ENCODE data around the gene ENO4.

Gene ENO4

DNA sequence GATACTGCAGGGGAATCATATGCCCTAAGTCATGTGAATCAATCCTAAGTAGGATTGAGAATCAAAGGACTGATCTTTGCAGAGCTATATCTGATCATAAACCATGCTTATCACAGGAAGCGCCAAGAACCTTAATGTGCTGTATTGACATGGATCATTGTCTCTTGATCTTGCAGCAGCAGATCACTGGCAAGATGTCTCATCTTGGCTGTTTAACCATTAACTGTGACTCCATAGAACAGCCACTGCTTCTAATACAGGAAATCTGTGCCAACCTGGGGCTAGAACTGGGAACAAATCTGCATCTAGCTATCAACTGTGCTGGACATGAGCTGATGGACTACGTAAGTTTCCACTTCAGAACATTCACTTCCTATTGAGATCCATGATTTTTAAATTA is 21.6 kb downstream of the ENO4 start:
- no peak for DNase-seq

DNA sequence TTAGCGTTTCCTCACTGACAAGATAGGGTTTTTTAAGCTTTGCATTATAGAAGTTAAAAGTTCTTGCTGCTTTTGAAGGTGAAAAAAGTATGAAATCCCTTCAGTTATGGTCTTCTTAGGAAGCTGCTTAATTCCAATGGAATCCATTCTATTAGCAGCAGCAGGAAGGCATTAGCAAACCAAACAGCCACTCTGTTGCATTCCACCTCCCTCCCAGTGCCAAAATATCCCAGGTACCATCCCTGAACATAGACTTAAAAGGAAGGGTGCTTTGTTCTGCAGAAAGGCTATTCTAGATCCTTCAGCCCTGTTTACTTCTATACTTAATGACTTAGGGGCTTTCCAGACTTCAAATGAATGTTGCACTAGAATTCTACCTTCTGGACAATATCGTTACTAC is 23.8 kb downstream of the ENO4 start:
- DNase-seq = no peak

DNA sequence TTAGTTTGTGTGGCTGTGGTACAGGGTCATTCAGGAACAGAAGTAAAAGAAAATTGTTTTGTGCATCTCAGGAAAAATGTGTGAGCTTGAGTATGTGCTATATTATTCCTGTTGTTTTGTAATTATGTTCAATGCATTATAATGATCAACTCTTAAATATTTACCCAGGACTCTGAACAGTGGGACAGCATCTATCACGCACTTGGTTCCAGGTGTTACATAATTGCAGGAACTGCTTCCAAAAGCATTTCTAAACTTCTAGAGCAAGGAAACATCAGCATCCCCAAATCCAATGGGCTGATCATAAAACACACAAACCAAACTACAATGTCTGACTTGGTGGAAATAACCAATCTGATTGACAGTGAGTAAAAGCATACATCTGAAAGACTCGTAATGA is 26.6 kb downstream of the ENO4 start:
- no peak for DNase-seq

DNA sequence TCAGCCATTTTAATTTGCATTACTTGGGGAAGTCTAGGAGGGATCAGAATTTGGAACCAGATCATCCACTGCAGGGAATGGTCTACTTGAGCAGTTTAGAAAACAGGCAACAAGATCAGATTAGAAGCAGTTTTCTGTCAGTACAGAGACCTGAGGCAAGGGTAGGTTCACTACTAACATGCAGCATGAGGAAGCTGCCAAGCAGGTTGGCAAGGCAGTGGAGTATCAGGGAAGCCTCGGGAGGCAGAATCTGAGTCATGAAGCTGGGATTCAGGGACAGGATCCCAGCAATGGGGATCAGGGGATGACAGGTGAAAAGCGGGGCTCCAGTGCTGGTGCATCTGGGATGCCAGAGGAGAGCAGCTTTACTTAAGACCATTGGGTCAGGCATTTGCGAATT is 28.1 kb downstream of the ENO4 start:
- DNase-seq = no peak

DNA sequence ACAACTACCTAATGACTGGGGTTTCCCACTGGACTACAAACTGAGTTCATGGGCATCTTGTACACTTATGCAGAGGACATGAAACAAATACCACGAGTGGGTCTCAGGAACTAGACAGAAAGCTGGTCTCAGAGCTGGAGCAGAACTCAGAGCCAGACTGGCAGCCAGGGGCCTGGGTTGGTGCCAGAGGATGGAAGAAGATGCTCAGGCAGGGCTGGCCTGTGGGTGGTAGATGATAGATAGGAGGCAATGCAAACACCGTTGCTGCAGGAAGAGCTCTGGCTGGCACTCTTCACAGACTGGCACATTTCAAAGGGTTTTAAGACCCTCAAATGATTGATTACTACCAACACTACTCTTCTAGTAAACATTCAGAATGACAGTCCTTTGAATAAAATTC is 28.8 kb downstream of the ENO4 start:
- DNase-seq = no peak

DNA sequence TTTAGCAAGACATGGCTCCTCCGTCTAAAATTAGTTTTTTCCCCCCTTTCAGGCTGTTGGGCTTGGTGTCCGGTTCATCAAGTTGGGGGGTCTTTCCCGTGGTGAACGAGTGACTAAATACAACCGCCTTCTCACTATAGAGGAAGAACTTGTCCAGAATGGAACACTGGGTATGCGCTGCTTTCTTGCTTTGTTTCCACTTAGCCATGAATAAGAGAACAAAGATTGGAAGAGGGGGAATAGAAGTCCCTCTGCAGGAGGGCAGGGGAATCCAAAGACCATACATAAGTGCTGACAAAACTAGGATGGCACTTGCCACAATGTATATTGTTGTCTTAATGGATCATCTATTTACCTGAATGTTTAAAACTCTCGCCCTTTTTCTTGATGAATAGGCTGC is 30.5 kb downstream of the ENO4 start:
- DNase-seq = no peak

DNA sequence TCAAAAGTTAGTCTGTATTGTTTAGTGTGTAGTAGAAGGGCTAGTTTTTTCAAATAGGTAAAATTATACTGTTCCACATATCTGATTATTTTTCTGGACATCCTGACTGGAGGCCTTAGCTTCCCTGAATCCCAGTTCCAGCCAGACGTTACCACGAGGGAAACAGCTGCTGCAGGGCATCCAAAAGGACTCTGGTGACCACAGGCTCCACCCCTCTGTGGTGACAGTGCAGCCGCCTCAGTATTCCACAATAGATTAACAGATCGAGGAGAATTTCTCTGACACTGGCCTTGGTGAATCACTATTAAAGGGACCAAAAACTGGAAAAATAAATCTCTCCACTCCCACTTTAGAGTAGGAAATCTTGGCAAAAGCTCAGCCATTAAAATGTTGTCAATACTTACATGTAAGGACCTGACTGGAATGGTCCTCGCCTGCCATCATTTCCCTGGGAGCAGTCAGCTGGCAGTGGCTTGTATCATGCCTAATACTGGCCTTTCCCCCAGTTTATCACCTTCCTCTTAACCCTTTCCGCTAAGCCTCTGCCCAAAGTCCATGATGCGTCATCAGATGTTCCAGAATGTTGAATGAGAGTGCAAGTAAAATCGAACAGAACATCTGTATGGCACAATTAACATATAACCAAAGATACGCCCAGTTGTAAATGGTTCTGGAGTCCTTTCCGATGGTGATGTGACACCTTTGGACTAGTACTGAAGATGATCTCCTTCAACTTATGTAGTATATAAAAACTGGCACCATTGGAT is 31.6 kb downstream of the ENO4 start:
- DNase-seq = no peak

DNA sequence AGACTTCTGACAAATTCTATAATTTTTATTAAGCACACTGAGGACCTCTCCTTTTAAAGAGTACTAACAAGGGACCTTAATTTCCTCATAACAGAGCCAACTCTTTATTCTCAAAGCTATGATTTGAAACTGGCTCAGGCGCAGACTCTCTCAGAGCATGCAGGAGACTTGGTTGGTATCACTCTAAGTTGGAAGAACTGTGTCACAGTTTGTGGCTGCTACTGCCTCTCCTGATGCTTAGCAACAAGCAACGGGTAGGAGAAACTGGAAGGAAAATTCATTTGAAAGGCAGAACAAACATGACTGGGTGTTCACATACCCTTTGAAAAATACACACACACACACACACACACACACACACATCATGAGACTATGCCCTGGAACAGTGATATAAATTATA is 33.3 kb downstream of the ENO4 start:
- DNase-seq = no peak

DNA sequence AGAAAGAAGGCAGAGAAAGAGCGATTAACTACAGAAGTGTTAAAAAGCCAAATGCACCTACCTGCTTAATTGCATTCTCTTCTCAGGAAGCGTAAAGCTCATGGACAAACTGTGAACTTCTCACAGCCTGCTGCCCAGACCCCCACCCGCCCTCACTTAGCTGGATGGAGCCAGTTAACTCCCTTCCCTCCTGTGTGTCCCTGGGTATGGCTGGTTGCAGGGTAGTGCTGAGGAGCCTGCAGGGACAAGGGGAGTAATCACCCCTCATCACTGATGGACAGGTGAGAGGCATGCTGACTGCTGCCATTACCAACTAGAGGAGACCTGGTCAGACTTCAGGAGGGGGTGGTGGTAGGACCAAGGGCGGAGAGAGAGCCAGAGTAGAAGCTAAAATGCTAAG is 37.5 kb downstream of the ENO4 start:
- no peak for DNase-seq

DNA sequence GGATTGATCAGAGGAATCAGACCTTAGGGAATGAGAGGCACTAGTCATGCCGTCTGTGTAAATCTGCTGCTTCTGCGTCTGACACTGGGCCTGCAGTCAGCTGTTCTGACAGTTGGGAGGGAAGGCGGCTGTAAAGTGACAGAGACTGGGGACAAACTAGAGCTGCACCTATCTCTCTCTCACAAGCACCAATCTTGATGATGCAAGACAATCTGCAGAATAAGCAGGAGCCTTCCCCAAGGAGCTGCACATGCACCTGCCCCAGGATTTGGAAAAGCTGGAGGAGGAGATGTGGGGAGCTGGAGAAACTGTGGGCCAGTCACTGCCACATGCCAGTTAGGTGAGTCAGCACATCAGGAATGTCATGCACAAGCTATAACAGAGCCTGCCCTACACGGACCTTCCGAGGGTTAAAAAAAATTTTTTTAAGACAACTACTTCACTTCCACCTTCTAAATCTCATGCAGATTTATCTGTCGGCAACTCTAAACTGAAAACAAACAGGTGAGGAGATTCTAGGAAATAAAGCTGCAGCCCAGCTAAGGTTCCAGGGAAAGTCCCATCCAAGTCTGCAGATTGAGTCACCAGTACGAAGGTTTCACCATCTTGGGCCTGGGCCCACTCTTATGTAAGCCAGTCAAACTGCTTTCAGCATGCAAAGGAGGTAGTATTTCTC is 39.2 kb downstream of the ENO4 start:
- DNase-seq = peak; percentile 75

DNA sequence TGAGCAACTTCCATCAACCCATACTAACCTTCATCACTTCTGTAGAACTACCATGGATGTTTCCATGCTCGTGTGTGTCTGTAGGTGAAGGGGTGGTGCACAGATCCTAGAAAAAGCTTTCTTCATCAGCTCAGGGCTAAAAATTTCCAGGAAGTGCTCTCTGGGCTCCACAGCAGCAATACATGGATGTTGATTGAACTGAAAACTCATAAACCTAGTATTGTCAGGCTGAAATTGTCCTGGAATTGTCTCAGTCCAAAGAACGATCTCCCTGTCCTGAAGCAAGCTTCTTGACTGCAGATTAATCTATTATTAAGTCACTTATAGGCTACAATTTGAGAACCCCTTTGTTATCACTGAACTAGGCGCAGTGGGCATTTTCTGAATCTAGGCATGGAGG is 39.8 kb downstream of the ENO4 start:
- no peak for DNase-seq

DNA sequence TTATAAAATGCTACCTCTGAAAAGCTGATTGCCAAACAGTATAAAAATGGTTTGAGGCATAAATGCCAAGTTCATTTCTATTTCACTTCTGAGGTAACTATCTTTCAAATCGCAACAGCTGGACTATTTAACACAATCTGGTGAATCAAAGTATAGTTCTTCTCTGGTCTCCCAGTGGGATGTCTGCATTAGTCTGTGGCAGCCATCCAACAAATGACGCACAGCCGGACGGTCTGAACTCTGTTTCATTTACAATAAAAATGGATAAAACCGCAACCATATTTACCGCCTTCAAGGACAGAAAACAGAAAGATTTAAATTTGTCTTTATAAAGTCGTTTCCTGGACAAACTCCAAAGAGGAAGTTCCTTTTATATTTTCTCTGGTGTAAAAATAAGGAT is 41.9 kb downstream of the ENO4 start:
- DNase-seq = peak; percentile 93

DNA sequence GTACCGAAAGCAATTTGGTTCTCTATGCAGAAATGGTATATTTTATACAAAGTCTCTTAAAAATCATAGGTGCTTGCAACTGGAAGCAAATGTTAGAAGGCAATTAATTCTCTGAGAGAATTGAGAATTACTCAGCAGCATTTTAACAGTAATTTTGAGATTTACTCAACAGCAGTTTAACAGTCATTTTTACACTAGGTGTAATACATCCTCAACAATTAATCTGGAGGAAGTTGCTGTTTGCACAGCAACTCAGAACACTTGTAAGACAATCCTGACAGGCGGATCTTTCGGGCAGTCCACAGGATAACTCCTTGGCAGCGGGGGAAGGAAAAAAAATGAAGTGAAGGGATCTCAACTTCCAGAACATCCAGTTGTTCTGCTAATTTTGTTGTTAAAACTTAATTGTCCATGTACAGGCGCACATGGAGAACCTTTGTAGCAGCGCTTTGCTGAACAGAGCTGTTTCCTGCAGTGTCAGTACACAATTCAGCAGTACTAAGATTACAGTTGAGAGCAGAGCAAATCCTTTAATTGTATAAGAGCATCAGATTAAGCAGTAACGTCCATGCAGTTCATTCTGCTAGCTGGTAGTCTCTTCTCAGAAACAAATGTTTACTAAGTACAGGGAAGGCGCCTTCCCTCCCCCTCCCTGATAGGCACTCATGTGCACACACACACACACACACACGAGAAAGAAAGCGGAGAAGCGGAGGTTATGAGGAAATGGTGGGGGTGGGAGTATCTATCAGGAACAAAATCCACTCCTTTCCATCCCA is 43.8 kb downstream of the ENO4 start:
- DNase-seq = no peak

DNA sequence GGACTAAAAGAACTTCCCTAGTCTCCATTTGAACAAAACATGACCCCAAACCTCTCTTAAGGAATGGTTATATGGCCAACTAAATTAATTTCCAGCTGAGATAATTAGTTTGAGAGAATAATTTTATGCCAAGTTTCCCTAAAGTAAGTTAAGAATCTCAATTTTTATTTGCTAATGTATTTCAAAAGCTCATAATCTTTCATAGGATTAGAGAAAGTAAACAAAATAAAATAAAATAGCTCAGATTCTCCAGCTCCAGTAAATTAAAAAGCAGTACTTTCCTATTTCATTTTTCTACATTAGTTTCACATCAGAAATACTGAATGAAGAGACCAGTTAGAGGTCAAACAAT is 44.4 kb downstream of the ENO4 start:
- no peak for DNase-seq

DNA sequence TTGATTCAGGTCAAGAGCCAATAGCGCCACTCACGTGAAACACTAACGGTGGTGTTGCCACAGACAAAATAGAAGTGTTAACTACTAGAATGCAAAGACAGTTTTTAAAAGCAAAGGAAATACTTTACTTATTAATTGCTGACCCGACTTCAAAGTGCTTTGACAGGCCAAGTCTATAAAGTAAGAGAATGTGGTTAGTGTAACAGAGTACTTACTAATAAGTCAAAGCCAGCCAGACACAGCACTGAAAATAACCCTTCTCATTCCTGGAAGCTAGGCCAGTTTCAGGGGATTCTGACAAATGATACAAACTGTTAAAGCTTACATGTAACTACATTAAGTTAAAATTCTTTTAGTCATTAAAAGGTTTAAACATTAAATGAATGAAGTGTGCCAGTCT is 50.3 kb downstream of the ENO4 start:
- no peak for DNase-seq

DNA sequence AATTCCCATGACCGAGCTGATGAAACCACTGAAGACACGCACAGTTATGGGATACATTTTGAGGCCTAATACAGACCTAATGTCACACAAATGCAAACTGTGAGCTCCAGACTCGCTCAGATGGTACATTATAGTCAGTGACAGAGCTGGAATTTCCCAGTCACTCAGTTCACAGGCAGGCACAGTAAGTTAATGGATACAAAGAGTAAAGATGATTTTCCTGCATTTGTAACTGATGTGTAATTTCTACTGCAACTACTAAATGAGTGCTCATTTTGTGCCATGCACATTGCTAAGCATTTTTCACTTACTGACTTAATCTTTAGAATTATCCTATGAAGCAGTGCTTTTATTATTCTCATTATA is 56.5 kb downstream of the ENO4 start:
- no peak for DNase-seq

DNA sequence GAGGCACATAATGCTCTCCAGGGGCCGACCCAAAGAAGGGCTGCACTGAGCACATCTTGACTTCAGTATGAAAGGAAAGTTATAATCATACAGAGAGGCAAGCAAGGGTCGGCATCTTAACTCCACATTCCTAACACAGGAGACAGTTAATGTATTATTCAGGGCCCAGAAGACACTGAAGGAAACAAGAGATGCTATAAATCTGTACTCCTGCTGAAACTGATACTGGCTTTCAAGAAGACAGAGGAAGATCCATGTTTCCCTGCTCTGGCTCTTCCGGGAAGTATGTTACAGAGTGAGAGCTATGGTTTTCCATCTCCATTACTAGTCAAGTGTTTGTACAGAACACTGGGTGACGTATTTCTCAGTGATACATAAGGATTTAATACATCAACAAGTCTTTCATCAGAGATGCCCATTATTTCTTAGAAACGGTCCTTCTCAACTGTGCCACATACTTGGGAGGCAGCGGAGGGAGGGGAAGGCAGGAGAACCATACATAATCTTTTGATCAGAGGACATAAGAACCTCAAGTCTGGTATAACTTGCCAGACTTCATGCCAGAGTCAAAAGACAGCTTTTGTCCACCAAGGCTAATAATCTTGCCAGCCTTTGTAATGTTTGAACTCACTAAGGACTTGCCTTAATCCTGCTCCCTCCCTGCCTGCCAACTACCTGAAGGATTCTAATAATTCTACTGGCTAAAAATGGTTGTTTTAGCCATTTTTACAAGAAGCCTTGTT is 58.1 kb downstream of the ENO4 start:
- no peak for DNase-seq

DNA sequence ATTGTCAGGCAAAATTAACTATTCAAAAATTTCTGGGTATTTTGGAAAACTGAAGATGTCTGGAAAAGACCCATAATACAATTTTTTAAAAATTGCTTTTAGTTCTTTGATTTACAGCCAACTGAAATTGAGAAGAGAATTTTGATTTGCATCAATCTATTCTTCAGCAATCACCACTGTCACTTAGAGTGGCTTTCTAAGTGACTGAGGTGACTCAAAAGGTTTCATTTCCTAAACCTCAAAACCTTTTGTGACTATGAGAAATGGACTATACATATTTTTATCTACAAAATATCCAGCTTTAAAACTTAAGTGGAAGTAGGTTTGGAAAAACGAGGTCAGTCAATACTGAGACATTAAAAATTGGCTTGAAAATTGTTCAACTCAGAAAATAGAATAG is 60.0 kb downstream of the ENO4 start:
- DNase-seq = no peak

DNA sequence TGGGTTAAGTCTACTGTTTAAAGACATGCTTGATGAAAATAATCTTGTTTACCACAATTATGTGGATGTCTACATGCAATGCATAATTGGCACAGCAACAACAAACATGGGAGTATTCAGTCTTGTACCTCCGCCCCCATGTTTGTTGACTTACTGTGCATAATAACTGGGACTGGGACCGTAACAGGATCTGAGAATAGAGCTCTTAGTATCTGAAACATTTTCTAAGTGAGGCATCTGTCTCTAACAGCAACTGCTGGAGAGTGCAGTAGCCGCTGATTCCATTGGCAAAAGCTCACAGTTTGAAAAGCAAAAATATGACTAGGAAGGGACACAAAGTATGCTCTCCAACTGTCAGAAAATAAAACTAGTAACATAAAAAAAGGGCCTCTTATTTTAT is 61.6 kb downstream of the ENO4 start:
- DNase-seq = no peak

DNA sequence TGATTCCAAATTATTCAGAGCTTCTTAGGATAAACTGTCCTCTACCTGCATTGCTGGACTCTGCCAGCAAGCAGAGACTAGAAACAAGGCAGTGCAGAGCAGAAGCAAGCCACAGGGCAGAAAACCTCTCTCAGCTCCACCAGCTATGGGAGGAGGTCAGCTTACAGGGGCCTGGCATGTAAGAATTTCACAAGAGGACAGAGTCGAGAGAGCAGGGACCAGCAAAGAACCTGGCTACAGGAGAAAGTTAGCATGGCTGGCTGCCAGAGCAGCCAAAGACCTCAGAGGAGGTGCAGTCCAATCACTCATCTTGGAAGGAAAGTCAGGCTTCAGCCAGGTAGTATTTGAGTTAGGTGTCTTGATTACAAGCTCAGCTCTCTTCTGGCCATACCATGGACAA is 62.9 kb downstream of the ENO4 start:
- DNase-seq = no peak

DNA sequence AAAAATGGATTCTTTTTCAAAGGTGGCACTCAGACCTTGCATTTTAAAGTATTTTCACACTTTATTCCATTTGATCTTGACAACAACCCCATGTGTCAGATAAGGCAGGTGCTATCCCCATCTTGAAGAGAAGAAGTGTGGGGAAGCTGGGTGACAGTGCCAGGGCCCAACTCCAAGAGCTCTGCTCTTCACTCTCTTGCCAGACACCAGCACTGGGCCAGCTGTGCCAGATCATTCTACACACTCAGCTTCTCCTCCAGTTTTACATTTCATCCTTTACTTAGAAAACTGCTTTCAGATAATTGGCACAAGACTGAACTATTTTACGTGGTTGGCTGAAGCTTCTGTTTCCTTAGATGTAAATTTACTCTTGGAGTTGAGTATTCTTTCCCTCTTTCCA is 64.4 kb downstream of the ENO4 start:
- no peak for DNase-seq

DNA sequence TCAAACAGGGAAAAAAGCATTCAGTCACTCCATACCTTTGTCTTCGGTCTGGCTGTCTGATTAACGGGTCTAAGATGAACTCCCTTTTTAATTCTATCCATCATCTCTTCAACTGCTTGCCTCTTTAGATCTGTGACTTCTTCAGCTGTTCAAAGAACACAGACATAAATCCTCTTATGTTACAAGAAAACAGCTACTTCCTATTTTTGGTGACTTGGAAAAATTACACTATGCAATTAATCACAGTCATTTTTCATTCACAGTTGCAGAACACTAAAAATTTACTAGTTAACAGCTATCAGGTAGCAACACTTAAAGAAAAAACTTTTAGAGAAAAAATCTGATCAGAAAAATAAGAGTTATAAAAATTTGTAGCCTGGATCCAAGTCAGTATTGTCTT is 66.0 kb downstream of the ENO4 start:
- DNase-seq = no peak

DNA sequence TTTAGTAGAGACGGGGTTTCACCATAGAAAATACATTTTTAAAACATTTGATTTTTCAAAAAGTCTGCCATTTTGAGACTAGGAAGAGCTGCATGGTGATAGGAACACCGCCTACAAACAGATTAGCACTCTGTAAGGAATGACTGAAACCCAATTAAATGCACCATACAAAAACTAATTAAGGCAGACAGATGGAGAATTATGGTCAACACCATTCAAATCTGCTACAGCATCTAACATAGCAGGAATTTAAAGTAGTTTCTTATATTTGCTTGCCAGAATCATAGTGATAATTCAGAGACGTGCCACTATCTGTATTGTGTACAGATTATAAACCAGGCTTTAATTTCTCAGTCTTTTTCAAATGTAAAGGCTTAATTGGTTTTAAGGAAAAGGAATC is 68.2 kb downstream of the ENO4 start:
- no peak for DNase-seq

DNA sequence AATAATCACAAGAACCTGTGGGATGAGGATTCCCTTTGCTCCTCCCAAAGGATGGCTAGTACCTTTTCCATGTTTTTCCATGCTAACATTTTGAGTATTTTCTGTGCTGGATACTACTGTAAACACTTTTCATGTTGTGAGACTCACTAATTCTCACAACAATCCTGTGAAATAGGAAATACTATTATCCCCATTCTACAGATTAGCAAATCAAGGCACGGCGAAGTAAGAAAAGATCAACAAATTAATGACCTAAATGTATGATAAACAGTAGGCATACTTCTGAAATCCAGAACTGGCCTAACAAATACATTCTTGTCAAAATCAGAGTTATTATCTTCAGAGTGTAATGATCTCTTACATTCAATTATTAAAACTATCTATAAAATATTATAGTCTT is 69.3 kb downstream of the ENO4 start:
- DNase-seq = no peak
